Stimulated activated CD4-positive, alpha-beta T cell treated with anti-CD3 and anti-CD28 coated beads, Interleukin-2, amount 100 ng/mL, for 48 hours (primary cell): ENCODE data around the gene NDUFV3.
"Not testable (repeated sequence)": the region's sequence is repeated elsewhere in the genome, so short reads cannot be mapped to it uniquely, and the experiment has no call there.

Source experiments
- DNase-seq, 2 donors: peaks; one replicate each; pipeline ENCODE4 v3.0.0-alpha.2; 2020

Gene NDUFV3

DNA sequence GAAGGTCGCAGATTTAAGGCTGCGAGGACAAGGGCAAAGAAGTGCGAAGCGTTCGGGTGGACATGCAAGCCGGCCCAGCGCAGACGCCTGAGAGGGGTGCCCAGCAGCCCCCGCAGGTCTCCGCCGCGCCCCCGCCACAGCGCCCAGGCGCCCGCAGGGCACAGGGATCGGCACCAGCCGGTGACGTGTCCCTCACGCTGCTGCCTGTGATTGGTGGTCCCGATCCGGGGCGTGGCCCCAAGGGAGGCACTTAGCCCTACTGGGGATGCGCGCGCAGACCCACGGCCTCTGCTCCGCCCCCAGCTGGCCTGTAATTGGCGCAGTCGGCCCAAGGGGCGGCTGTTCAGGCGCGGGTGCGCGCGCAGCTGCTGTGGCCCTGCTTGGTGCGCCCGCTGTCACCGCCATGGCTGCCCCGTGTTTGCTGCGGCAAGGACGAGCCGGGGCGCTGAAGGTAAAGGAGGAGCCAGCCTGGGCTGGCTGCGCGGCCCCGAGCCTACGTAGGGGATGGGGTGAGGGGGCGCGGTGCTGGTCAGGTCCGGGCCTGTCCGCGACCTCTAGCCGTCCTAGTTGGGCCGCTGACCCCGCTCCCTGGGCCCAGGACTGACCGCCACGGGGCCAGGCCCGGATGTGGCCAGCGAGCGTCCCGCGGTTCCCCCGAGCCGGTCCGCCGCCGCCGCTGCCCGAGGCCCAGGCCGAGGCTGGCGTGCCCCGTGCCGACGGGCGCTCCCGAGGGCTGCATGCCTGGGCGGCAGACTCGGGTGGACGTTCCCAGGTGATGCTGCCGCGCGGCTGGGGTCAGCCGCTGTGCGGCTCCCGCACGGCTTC, at the start of gene NDUFV3:
Gene NDUFV3 (plus strand): TSS at position 379 of the 825 bp plus-strand sequence. CDS start 25 bp downstream, at position 404.
- DNase-seq = peak; percentile 100

DNA sequence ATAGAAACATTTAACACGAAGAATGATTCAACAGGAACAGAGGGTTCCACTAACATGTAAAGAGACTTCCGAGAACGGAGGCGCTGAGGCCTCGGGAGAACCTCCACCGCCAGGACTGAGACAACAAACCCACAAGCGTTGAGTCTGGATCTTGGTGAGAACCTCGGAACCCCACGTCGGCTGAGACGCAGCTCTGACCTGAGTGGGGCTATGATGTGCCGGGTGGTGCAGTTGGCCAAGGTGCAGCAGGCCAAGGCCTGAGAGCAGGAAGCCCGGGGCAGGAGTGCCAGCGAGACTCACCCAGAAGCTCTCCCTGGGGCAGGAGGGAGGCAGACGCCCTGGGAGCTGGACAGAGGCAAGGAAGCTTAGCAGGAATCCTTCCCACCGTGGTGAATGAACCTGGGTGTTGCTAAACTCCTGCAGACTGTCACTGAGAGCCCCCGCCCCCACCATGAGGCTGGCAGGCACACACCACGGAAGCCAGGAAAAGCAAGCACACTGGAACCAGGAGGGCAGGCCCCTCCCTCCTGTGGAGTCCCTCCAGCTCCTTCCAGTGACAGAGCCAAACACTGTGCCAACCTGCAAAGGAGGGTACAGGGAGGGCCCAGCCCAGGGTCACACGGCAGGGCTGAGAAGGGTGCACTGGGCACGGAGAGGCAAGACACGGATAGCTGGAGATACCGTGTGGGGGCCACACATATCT, 48.5 kb upstream of the NDUFV3 start:
- no peak for DNase-seq

DNA sequence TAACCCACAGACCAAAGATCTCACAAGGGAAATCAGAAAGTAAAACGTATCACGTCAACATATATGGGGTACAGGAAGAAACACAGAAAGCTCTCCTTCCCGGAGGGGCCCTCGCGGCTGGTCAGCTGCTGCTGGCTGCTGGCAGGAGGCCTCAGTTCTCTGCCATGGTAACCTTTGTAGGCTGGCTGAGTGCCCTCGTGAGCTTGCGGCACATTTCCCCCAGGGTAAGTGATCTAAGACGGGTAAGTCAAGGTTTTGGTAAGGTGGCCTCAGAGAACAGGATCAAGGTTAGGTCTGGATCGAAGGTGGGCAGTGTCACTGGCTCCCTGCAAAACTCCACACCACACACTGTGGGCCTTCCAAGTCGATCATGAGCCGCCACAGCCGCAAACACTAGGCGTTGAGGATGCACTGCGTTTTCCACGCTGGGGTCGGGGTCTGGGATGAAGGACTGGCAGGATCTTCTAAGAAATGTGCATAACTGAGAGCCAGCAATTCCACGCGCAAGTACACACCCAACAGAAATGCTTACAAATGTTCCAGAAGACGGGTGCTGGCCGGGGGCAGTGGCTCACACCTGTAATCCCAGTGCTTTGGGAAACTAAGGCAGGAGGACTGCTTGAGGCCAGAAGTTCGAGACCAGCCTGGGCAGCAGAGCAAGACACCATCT, 47.7 kb upstream of the NDUFV3 start:
- DNase-seq = no peak

DNA sequence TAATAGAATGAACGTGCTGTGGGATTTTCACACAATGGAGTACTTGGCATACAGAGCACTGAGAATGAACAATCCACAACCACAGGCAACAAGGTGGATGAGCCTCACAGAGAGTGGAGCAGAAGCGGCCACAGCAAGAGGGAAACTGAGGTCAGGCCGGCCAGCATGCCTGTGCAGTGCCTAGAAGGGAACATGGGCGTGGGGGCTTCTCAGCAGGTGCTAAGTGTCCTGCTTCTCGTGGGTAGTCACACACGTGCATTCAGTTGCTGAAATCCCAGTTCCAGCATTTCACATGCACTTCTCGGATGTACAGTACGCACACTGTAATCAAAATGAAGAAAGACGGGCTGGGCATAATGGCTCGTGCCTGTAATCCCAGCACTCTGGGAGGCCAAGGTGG, 46.9 kb upstream of the NDUFV3 start:
- no peak for DNase-seq

DNA sequence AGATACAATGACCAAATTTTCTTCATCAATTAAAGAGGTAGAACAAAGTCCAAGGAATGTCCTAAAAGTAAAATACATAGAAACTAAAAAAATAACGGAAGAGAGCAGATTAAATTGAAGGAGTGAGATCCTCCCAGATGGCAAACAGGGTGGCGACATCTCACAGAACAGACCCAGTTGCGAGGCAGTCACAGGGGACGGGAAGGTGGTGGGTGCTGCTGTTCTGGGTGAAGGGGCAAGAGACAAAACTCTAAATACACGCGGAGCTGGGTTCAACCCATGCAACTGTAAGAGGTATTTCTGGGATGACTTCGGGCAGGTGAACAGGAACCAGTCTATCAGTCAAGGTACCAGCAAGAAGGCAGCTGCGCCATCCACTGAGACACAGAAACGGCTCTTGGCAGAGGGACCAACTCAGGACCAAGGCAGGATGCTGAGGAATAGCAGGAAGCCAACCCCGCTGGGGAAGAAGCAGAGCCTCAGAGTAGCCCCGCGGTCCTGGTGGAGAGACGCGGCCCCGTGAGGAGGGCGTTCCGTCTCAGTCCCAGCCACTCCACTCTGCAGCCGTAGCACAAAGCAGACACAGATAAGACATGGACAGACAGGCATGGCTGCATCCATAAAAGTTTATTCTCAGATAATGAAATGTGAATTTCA, 45.9 kb upstream of the NDUFV3 start:
- DNase-seq = no peak

DNA sequence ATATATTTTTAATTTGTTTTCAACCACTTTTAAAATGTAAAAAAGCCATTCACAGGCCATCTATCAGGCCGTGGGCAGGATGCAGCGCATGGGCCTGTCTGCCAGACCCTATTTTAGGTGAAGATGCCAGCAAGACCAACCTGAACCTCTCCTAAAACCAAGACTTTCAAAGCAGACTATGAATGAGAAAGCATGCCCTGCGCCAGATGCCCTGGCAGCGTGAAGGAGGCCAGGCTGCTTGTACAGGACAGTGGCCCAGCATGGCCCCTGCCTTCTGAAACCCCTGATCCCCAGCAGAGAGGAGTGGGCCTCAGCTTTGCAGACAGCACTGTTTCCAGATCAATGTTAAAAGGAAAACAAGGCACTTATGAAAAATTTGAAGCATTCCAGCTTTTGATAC, 45.4 kb upstream of the NDUFV3 start:
- DNase-seq = no peak

DNA sequence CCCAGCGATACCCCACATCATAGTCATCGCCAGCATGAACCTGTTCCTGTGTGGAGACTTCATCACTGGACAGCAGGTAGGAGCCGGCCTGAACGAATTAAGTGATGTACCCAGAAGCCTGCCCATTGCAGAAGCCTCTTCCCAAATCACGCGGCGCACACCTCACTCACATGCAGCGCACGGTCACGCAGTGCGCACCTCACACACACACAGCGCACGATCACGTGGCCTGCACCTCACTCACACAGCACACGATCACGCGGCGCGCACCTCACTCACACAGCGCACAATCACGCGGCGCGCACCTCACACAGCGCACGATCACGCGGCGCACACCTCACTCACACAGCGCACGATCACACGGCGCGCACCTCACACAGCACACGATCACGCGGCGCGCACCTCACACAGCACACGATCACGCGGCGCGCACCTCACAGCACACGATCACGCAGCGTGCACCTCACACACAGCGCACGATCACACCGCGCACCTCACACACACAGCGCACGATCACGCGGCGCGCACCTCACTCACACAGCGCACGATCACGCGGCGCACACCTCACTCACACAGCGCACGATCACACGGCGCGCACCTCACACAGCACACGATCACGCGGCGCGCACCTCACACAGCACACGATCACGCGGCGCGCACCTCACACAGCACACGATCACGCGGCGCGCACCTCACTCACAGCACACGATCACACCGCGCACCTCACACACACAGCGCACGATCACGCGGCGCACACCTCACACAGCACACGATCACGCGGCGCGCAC, 44.8 kb upstream of the NDUFV3 start:
- DNase-seq = not testable (repeated sequence)

- DNase-seq = no peak
Measured at GRCh38 chr21:42848932-42849758, 44.0 kb upstream of the NDUFV3 start.

- DNase-seq = no peak
Measured at GRCh38 chr21:42849759-42850412, 43.2 kb upstream of the NDUFV3 start.

DNA sequence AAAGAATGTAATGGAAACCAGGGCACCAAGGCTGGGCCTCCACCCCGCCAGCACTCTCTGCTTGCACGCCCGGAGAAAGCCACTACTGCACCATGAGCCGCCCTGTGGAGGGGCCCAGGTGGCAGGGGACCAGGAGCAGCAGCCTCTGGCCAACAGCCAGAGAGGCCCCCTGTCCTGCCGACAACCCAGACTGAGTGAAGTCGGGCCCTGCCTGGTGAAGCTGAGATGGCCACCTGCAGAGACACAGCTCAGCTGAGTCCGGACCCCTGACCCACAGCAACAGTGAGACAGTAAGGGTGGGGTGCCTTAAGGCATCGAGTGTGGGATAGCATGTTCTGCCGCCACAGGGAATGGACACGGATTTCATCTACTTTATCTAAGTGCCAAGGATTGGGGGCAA, 42.6 kb upstream of the NDUFV3 start:
- no peak for DNase-seq

- DNase-seq = peak; percentile 20 to 38
Measured at GRCh38 chr21:42850866-42851391, 42.2 kb upstream of the NDUFV3 start.

GRCh38 chr21:42851812-42852665, 41.1 kb upstream of the NDUFV3 start:
- no peak for DNase-seq

DNA sequence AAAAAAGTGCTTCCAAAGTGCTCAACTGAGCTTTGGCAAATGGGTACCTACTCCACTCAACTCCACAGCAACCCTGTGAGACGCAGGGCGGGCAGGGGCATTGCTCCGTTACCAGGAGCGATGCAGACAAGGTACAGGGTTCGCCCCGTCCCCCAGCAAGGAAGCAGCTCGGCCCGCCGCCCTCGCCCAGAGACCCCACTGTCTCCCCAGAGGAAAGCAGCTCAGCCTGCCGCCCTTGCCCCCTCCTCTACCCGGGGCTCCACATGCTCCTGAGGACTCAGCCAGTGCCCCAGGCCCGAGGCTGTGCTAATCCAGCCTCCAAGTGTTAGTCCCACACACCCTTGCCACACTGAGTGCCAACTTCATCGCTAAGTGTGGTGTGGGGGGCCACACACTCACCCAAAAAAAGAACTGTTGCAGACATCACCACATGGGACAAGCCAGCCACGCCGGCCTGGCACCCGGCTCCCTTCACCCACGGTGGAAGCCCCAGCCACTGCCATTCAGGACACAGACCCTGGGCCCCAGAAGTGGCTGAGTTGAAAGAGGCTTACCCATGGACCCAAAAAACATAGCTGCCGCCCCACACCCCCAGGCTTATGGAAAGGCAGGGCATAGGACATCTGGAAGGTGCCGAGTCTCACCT, 40.1 kb upstream of the NDUFV3 start:
- no peak for DNase-seq

DNA sequence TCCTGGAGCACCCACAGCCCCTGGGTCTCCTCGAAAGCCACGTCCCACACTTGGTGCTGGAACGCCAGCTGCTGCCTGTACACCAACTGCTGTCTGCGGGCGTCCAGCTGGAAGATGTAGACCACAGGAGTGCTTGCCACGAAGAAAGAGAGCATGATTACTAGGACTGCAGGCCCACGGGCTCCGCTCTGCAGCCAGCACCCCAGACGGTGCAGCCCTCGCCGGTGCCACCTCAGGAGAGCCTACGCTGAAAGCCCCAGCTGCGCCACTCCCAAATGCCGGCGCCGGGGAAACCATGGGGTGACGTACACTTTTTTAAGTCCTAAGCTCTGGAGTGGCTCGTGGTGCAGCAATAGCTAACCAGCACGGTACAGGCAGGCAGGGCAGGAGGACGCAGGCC, 39.5 kb upstream of the NDUFV3 start:
- DNase-seq = no peak

DNA sequence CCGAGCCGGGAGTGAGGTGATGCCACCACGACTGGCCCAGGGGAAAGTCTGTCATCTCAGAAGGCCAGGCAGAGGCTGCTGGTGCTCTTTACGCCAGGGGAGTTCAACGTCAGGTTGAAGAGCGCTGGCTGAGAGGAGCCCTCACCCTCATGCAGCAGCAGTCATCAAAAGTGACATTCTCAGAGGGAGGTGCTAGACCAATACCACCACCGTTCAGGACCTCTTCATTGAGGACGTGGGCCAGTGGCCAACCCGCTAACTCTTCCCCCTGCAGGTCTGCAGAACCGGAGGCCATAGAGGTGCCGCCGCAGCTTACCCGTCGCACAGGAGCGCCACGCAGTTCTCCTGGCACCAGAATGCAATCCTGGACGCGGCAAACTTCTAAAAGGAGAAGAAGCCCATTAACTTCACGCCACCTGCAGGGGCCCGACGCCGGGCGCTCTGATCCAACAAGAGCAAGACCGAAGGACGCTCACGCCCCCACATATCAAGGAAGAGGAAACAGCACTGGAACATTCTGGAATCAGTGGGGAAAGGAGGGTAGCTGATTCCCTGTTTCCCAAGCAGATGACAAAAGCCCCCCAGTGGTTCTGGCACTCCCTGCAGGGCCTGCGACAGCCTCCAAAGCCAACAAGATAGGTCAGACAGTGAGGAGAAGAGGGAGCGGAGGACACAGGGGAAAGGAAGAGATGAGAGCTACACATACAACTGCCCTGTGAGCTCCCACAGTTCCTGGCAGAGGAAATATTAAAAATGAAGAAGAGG, 38.7 kb upstream of the NDUFV3 start:
- DNase-seq = no peak

- DNase-seq = no peak
Measured at GRCh38 chr21:42855171-42855936, 37.8 kb upstream of the NDUFV3 start.

DNA sequence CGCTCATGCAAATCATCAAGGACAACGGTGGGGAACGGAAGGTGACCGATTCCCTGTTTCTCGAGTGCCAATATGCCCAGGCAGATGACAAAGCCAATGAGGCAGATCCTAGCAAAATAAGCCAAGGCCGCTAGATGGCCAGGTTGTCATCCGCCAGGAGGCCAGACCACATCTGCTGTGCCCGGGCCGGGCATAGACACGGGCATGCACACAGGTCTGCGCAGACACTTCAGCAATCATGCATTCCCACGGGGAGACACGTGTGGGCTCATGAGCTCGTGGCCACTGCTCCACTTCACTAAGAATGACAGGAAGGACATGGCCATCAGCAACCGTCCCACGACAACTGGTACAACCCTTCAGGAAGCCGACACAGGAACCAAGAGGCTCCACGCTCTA, 37.2 kb upstream of the NDUFV3 start:
- DNase-seq = no peak

DNA sequence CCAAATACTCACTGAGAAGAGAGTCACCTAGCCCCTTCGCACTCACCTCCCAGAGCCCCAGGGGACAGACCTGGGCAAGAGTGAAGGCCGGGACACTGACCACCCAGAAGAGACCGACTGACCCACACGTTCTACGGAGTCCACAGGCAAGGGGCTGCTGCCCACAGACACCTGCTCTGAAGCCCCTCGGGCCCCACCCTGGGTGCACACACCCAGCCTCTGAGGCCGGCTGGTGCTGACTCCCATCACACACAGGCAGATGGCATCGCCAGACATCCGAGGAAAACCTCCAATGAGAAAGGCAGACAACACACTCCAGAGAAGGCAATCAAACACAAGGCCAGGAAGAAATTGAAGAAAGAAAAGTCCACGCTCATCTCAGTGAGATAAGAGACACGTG, 35.9 kb upstream of the NDUFV3 start:
- DNase-seq = no peak
